IPS-18c (cell line): ENCODE results near the gene TRAF3.

ENCODE experiments used
- H3K4me3 ChIP-seq: 2 replicates; pipeline ENCODE4 v1.7.0; 2013; ENCODE audit warnings: low read depth, mild to moderate bottlenecking, low read length, moderate library complexity; ENCODE audit not compliant: insufficient read depth
- H3K9me3 ChIP-seq: one replicate; pipeline ENCODE4 v1.6.1; 2013; ENCODE audit warnings: mild to moderate bottlenecking, low read length, moderate library complexity; ENCODE audit not compliant: control insufficient read depth, insufficient read depth

Gene TRAF3

DNA sequence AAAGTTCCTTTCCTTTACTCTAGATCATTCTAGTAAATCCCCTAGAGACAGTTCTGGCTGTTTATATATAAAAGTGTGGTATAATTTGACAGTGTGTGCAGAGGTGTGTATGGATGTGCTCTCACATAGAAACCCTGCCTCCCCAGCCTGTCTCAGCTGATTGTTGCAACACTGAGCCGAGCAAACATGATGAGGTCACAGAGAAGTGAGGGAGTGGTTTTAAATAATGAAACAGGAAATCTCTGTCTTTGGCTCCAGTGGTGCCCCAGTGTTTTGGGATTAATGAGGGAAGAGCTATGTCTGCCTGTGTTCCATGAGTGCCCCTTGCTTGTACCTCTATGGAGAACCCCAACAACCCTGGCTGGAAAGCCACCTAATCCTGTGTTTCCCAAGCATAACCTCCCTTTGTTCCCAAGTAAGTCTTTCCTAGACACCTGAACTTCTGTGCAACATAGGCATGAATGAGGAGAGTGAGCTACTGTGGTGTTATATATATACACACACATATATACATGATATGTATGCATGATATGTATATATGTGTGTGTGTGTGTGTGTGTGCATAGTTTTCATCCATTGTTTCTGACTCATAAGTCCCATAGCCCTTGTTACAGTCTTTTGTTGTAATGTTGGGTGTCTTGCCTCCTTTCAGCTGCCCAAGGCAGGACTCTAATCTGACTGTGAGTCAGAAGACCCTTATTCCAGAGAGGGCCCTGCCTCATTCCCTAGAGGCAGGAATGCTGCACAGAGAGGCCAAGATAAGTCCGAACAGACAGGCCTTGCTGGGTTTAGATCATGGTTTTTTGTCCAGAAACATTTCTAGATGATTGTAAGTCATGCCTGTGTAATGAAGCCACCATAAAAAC, 18.0 kb downstream of the TRAF3 start:
- no peak overlapping the region for H3K4me3 ChIP-seq

DNA sequence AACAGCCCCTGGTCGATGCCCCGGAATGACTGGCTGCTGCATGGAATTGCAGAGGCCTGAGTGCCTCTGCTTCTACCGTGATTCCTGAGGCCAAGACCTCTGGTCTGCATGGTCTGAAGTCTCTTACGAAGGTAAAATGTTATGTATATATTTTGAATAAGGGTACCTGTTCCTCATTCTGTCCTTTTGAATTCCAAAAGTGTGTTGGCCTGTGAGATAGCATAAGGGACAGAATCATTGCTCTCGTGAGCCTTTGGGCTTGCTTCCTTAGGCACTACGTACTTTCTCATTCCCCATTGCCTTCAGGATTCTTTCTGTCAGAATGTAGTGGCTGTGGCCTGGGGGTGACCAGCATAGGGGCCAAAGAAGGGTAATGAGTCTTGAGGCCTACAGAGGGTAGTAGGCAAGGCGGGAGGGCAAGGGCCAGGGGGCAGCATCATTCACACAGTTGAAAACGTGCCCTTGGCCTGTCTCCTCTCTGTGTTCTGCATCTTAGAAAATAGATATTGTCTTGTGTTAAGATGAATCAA, 19.5 kb downstream of the TRAF3 start:
- Histone ChIP-seq H3K9me3 (no peaks in the 10 kb centered on the region), H3K4me3 (no peak overlapping the region)

More for the DNA sequence above, 18.0 kb downstream of the TRAF3 start:
- H3K9me3 ChIP-seq, result no peaks in the 10 kb centered on the region

DNA sequence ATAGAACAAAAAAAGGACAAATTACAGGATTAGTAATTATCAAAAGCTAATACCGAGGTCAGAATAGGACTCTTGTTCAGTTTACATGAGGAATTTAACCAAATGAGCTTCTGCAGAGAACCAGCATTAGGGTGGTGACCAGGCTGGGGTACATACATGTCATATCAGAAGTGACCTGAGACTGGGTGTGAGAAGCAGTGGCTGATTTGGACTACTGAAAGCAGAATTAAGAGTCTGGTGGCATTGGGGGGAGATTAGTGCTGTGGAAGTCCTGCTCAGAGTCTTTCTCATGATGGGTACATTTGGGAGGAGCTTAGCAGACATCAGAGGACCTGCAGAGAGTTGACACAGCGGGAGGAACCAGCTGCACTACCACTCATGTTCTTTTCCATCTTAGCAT, 21.7 kb downstream of the TRAF3 start:
- H3K4me3 ChIP-seq, result no peak overlapping the region

DNA sequence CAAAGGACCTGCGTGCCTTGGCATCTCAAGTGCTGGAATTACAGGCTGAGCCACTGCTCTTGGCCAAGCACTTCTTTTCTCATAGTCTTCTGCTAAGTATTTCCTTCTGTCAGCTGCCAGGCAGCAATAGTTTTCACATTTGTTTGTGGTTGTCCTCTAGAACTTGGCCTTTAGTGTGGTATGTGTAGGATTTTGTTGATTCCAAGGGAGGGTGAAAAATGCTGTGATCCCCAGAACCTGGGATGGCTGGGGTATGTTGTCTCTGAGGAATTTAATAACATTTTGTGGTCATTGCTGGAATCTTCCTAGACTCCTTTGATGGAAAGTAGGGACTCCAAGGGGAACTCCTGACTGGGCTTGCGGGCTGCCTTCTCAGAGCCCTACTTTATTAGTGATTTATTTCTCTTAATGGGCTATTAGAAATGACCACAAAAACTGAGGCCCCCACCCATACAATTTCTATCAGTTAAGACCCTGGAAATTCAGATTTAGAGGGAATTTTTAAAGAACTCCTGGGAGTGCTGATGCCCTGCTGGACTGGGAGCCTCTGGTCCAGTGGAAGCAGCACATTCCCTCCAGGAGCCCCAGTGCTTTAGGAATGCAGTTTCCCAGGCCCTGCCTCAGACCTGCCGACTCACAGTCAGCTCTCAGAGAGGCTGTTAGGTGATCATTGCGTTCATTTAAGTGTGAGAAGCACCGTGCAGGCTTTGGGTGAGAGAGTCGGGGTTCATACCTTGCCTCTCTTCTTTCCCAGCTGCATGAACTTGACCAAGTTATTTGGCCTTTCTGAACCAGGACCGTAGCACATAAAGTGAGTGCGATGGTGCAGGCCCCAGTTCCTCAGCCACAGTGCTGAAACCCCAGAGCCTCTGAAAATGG, 22.7 kb downstream of the TRAF3 start:
- no peak overlapping the region for H3K4me3 ChIP-seq
- no peaks in the 10 kb centered on the region for H3K9me3 ChIP-seq

More for the DNA sequence above, 21.7 kb downstream of the TRAF3 start:
- no peaks in the 10 kb centered on the region for H3K9me3 ChIP-seq

DNA sequence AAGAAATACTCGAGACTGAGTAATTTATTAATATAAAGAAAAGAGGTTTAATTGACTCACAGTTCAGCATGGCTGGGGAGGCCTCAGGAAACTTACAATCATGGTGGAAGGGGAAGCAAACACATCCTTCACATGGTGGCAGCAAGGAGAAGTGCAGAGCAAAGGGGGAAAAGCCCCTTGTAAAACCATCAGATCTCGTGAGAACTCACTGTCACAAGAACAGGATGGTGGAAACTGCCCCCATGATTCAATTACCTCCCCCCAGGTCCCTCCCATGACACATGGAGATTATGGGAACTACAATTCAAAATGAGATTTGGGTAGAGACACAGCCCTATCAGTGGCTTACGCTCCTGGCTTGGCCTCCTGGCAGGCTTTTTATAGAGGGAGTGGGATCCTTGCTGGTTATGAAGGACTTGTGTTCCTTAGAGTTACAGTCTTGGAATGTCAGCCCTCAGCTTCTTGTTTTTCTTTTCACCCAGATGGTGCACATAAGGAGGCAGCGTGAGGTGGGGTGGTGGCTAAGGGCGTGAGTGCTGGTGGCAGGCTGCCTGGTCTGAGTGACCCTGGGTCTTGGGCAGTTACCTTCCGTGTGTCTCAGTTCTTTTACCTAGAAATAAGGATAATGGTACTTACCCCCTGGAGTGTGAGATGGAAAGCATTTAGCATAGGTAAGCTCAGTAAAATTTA, 25.7 kb downstream of the TRAF3 start:
- H3K9me3 ChIP-seq, result no peaks in the 10 kb centered on the region

DNA sequence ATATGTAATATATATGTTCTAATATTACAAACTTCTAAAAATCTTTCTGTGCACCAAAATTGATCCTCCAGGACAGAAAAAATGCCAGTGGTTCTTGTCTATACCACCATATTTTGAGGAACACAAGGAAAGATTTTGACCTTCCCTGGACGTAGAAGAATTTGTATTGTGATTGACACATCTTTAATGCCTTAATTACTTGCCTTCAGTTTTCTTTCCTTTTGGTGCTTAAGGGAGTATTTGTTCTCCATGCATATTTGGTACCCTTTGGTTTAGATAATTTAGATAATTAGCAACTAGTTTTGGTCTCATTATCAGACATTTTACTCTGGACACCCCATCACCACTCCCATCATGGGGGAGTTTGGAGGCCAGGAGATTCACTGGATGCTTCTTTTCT, 27.6 kb downstream of the TRAF3 start:
- H3K9me3 ChIP-seq, result no peaks in the 10 kb centered on the region
- H3K4me3 ChIP-seq, result no peak overlapping the region

More for the DNA sequence above, 25.7 kb downstream of the TRAF3 start:
- H3K4me3 ChIP-seq, result no peak overlapping the region

DNA sequence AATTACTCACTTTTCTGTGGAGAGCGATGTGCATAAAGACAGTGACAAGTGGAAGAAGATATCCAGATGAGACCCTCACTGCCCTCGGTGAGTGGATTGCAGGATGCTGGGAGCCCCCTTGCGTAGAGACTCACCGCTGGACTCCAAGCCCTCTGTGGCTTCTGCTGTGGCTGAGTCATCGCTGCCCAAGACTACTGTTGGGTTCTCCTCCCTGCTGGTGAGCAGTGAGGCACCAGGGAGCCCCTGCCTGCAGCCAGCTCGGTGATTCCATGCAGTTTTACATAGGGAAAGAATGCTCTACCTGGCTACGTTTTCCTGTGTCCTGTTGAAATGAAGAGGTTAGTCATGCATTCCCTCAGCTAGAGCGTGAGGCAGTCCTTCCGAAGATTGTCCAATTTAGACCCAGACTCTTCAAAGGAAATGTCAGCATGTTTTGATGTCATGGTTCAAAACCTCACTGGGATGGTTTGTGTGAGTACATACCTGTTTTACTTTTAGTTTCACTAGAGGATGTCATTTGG, 28.2 kb downstream of the TRAF3 start:
- H3K4me3 ChIP-seq, result no peak overlapping the region
- H3K9me3 ChIP-seq, result no peaks in the 10 kb centered on the region

DNA sequence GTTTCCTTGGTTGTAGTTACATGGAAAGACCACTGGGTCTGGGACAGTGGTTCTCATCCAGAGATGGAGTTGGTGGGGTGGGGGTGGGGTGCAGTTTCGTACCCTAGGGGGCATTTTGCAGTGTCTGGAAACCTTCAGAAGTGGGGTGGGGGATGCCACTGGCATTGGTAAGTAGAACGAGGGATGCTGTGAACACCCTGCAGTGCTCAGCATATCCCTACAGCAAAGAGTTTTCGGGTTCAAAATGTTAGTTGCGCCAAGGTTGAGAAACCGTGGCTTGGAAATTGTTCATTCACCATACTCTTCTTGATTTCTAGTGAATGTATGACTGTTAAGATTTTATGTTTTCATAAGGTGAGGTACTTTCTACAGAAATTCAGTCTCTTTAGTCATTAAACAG, 28.7 kb downstream of the TRAF3 start:
- no peak overlapping the region for H3K4me3 ChIP-seq

DNA sequence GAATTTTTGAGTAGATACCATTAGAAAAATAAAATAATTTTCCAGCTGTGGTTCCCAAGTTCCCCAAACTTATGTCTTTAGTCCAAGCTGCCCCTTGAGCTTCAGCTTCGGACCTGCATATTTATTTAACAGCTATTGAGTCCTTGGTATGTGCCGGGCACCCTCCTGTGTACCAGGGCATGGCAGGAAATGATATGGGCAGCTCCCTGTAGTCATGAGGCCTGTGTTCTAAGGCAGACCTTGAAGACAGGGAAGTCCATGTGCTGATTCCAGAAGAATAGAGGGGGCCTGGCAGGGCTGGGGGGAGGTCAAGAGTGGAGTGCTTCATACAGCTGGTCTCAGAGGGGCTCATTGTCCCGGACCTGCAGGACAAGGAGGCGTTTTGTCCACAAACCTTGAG, 29.2 kb downstream of the TRAF3 start:
- no peaks in the 10 kb centered on the region for H3K9me3 ChIP-seq
- H3K4me3 ChIP-seq, result no peak overlapping the region

More for the DNA sequence above, 28.7 kb downstream of the TRAF3 start:
- no peaks in the 10 kb centered on the region for H3K9me3 ChIP-seq

DNA sequence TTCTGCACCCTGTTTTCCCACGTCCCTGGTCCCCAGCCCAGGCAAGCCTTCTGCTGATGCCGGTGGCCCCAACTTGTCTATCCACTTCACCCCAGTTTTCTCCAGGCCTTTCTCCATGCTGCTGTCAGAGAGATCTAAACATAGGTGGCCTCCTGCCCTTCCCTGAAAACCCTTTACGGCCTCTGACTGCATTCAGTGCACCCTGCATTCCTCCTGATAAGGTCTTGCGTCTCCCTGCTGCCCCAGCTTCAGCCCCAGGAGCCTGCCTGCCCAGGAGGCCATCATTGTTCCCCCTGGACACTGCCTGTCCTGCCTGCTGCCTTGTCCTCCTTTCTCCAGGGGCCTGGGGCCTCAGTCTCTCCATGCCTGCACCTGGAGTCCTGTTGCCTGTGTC, 29.8 kb downstream of the TRAF3 start:
- no peak overlapping the region for H3K4me3 ChIP-seq
- no peaks in the 10 kb centered on the region for H3K9me3 ChIP-seq

DNA sequence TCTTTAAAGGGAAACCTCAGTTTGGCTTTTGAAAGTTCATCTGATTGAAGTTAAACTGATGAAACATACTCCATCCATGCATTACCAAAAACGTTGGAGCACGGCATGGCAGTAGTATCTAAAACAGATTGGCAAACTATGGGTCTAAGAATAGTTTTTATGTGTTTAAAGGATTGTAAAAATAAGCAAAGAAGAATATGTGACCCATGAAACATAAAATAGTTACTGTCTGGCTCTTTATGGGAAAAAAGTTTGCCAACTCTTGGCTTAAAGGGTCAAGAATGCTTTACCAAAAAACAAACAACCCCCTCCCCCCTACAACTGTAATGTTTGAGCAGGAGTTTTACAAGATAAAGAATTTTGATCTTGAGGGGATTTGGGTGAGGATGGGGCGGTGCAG, 32.6 kb downstream of the TRAF3 start:
- H3K9me3 ChIP-seq, result no peaks in the 10 kb centered on the region
- H3K4me3 ChIP-seq, result no peak overlapping the region

DNA sequence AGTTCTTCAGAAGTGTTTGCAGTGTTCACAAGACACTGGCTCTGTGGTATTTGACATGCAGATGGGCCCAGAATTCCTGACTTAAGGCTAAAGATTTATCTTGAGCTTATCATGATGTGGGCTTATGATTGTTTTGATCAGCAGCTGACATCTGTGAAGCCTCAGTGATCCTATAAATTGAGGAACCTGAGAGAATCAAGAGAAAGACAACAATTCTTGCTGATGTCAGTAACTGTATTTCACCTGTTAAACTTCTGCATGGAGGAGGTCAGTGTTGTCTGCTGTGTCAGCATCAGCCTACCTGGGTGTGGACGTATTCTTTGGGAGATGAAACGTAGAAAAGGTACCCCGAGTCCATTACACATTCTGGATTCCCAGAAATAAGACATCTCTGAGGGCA, 33.3 kb downstream of the TRAF3 start:
- H3K4me3 ChIP-seq, result no peak overlapping the region
- H3K9me3 ChIP-seq, result no peaks in the 10 kb centered on the region

DNA sequence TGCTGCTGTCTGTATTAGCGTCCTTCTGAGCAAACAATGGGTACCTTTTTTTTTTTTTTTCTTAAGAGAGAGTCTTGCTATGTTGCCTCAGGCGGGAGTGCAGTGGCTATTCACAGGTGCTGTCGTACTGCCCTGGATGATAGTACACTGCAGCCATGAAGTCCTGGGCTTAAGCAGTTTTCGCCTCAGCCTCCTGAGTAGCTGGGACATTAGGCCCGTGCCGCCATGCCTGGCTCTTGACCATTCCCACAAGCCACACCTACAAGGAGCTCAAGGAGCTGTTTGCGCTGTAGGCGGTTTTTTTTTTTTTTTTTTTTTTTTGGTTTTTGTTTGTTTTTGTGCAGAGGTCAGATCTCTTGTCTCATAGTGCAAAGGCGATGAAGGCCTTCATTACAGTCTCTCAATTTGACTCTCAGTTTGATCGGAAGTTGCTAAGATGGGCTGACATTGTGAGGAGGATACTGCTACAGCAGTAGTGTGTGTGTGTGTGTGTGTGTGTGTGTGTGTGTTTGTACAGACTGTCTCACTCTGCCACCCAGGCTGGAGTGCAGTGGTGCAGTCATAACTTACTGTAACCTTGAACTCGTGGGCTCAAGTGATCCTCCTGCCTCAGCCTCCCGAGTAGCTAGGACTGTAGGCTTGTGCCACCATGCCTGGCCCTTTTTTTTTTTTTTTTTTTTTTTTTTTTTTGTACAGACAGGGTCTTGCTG, 34.2 kb downstream of the TRAF3 start:
- Histone ChIP-seq H3K9me3 (no peaks in the 10 kb centered on the region), H3K4me3 (no peak overlapping the region)

DNA sequence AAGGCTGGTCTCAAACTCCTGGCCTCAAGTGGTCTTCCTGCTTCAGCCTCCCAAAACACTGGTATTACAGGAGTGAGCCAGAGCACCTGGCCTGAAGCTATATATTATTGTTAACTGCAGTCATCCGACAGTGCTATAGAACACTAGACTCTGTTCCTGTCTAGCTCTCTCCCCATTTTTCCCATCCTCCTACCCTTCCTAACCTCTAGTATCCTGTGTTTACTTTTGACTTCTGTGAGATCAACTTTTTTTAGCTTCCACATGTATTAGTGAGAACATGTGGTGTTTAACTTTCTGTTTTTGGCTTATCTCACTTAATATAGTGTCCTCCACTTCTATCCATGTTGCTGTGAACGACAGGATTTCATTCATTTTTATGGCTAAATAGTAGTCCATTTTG, 34.7 kb downstream of the TRAF3 start:
- no peaks in the 10 kb centered on the region for H3K9me3 ChIP-seq

DNA sequence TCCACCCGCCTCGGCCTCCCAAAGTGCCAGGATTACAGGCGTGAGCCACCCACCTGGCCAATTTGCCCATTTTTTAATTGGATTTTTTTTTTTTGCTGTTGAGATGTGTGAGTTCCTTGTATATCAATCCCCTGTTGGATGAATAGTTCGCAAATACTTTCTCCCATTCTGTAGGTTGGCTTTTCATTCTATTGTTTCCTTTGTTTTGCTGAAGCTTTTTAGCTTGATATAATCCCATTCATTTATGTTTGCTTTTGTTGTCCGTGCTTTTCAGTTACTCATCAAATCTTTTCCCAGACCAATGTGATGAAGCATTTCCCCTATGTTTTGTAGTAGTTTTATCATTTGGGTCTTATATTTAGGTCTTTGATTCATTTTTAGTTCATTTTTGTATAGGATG, 36.4 kb downstream of the TRAF3 start:
- no peak overlapping the region for H3K4me3 ChIP-seq

More for the DNA sequence above, 34.7 kb downstream of the TRAF3 start:
- H3K4me3 ChIP-seq, result no peak overlapping the region

DNA sequence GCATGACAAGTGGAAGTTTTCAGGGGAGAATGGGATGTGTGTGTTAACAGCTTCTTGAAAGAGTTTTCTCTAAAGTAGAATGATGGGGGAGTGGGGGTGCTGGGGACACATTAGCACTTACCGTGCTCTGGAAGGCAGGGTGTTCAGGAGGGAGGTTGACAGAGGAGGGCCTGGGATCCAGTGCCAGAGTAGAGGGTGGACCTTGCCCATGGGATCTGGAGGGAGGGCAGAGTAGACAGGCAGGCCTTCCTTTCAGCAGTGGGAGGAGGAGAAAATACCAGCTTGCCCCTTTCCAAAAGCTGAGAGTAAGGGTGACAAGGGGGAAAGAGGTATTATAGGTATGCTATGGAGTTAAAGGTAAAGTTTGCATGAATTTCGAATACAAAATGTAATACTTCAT, 40.1 kb downstream of the TRAF3 start:
- no peak overlapping the region for H3K4me3 ChIP-seq
- H3K9me3 ChIP-seq, result no peaks in the 10 kb centered on the region

More for the DNA sequence above, 36.4 kb downstream of the TRAF3 start:
- no peaks in the 10 kb centered on the region for H3K9me3 ChIP-seq
